Astrocyte (in vitro differentiated cells and primary cell): ENCODE results near the gene VPS13D. TPM values are rescaled to one million over a fixed set of nuclear protein-coding genes. Genes with fewer than 3 reads are reported as not detected.
A peak's percentile ranks its signal among the peaks of the same experiment; 100 is the strongest.

Source experiments
- DNase-seq: peaks from one replicate; pipeline ENCODE4 v3.0.0-alpha.2; 2010; ENCODE audit warnings: low read depth
- FAIRE-seq: peaks from 2 replicates; lab custom pipeline; 2011; peaks lifted over from hg19 to GRCh38; lab: Jason Lieb, UNC
- H2AFZ ChIP-seq: 2 replicates; pipeline ENCODE4 v1.6.0; 2012; ENCODE audit warnings: low read depth, low read length, inconsistent platforms
- H3K27ac ChIP-seq: 2 replicates; pipeline ENCODE4 v1.5.1; 2011; ENCODE audit warnings: low read depth, low read length, inconsistent platforms
- H3K27me3 ChIP-seq: 2 replicates; pipeline ENCODE4 v1.6.0; 2011; ENCODE audit warnings: low read length, inconsistent platforms; ENCODE audit not compliant: insufficient read depth
- H3K36me3 ChIP-seq: 2 replicates; pipeline ENCODE4 v1.5.1; 2011; ENCODE audit warnings: low read length, inconsistent platforms; ENCODE audit not compliant: insufficient read depth
- H3K4me1 ChIP-seq: 2 replicates; pipeline ENCODE4 v1.5.1; 2011; ENCODE audit warnings: low read length, inconsistent platforms; ENCODE audit not compliant: insufficient read depth
- H3K4me2 ChIP-seq: 2 replicates; pipeline ENCODE4 v1.6.0; 2012; ENCODE audit warnings: low read length, inconsistent platforms
- H3K4me3 ChIP-seq: 2 replicates; pipeline ENCODE4 v1.5.1; 2011; ENCODE audit warnings: low read depth, mild to moderate bottlenecking, low read length, inconsistent platforms; ENCODE audit not compliant: insufficient read depth
- H3K79me2 ChIP-seq: 2 replicates; pipeline ENCODE4 v1.6.0; 2012; ENCODE audit warnings: mild to moderate bottlenecking, low read length, inconsistent platforms; ENCODE audit not compliant: insufficient read depth
- H3K9ac ChIP-seq: 2 replicates; pipeline ENCODE4 v1.6.0; 2012; ENCODE audit warnings: mild to moderate bottlenecking, low read length, inconsistent platforms
- H3K9me3 ChIP-seq: 2 replicates; pipeline ENCODE4 v1.5.1; 2012; ENCODE audit warnings: low read depth, mild to moderate bottlenecking, low read length, inconsistent platforms; ENCODE audit not compliant: insufficient read depth
- H4K20me1 ChIP-seq: 2 replicates; pipeline ENCODE4 v1.6.0; 2012; ENCODE audit warnings: low read length, inconsistent platforms; ENCODE audit not compliant: insufficient read depth
- H3K27ac Mint-ChIP-seq: one replicate; pipeline ENCODE4 v1.8.0; 2021; ENCODE audit warnings: mild to moderate bottlenecking, mixed read lengths; ENCODE audit not compliant: unreplicated experiment
- H3K27me3 Mint-ChIP-seq: one replicate; pipeline ENCODE4 v1.8.0; 2021; ENCODE audit warnings: low read depth, mixed read lengths; ENCODE audit not compliant: unreplicated experiment
- H3K36me3 Mint-ChIP-seq: one replicate; pipeline ENCODE4 v1.8.0; 2021; ENCODE audit warnings: low read depth, mixed read lengths; ENCODE audit not compliant: unreplicated experiment
- H3K4me1 Mint-ChIP-seq: one replicate; pipeline ENCODE4 v1.8.0; 2021; ENCODE audit warnings: low read depth, mixed read lengths; ENCODE audit not compliant: unreplicated experiment
- H3K4me3 Mint-ChIP-seq: one replicate; pipeline ENCODE4 v1.8.0; 2021; ENCODE audit warnings: mild to moderate bottlenecking, moderate library complexity, mixed read lengths; ENCODE audit not compliant: unreplicated experiment
- H3K9me3 Mint-ChIP-seq: one replicate; pipeline ENCODE4 v1.8.0; 2021; ENCODE audit warnings: mild to moderate bottlenecking, mixed read lengths; ENCODE audit not compliant: unreplicated experiment
- EZH2 ChIP-seq: IDR thresholded peaks from 2 replicates; pipeline ENCODE4 v1.6.1; 2012; ENCODE audit warnings: mild to moderate bottlenecking, low read length, inconsistent platforms; ENCODE audit not compliant: insufficient read depth
- total RNA-seq: library from RNA; stranded (reverse); gene quantifications from 2 replicates; pipeline ENCODE4 v1.2.1, GENCODE V29; 2021
- TF ChIP-seq, protein P1 (sequence below): IDR thresholded peaks from 2 replicates; pipeline ENCODE4 v1.5.1; 2011; ENCODE audit warnings: low read depth, mild to moderate bottlenecking, inconsistent platforms, low read length, moderate library complexity; ENCODE audit not compliant: insufficient read depth

The VPS13D gene
- total RNA-seq, 1 donor from 2014 or later: 25.9 TPM

DNA sequence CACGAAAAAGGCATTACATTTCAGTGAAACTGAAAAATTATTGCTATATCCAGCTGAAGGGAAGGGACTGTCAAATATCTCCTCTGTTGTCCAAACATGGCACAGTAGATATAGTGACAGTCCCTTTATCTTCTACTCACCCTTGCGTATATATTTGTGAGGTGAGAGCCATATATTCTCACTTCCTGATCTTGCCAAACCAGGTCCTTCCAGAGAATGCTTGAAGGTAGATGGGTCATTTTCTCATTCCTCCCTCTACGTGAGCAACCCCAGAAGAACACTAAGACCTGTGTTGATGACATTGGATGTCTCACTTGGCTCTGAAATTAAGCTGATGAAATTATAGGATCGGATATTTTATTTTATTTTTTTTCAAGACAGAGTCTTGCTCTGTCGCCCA is 237.0 kb downstream of the VPS13D start:
- Mint-ChIP-seq H3K9me3 (no peaks in the 10 kb centered on the region), H3K27ac (no peak overlapping the region), H3K27me3 (no peaks in the 10 kb centered on the region), H3K4me3 (no peak overlapping the region), H3K36me3 (peaks cover 9% of the 10 kb centered on the region), H3K4me1 (peaks cover 13% of the 10 kb centered on the region)
- TF ChIP-seq, protein P1, sequence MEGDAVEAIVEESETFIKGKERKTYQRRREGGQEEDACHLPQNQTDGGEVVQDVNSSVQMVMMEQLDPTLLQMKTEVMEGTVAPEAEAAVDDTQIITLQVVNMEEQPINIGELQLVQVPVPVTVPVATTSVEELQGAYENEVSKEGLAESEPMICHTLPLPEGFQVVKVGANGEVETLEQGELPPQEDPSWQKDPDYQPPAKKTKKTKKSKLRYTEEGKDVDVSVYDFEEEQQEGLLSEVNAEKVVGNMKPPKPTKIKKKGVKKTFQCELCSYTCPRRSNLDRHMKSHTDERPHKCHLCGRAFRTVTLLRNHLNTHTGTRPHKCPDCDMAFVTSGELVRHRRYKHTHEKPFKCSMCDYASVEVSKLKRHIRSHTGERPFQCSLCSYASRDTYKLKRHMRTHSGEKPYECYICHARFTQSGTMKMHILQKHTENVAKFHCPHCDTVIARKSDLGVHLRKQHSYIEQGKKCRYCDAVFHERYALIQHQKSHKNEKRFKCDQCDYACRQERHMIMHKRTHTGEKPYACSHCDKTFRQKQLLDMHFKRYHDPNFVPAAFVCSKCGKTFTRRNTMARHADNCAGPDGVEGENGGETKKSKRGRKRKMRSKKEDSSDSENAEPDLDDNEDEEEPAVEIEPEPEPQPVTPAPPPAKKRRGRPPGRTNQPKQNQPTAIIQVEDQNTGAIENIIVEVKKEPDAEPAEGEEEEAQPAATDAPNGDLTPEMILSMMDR: no peak
- TF ChIP-seq EZH2: no peak
- Histone ChIP-seq H3K79me2 (no peaks in the 10 kb centered on the region), H2AFZ (no peak overlapping the region), H3K4me2 (no peak overlapping the region), H3K36me3 (no peaks in the 10 kb centered on the region), H3K9ac (no peak overlapping the region), H4K20me1 (no peaks in the 10 kb centered on the region), H3K27ac (no peak overlapping the region), H3K27me3 (no peaks in the 10 kb centered on the region), H3K9me3 (no peaks in the 10 kb centered on the region), H3K4me3 (no peak overlapping the region), H3K4me1 (peaks cover 32% of the 10 kb centered on the region)
- FAIRE-seq (no peak), DNase-seq (no peak)

DNA sequence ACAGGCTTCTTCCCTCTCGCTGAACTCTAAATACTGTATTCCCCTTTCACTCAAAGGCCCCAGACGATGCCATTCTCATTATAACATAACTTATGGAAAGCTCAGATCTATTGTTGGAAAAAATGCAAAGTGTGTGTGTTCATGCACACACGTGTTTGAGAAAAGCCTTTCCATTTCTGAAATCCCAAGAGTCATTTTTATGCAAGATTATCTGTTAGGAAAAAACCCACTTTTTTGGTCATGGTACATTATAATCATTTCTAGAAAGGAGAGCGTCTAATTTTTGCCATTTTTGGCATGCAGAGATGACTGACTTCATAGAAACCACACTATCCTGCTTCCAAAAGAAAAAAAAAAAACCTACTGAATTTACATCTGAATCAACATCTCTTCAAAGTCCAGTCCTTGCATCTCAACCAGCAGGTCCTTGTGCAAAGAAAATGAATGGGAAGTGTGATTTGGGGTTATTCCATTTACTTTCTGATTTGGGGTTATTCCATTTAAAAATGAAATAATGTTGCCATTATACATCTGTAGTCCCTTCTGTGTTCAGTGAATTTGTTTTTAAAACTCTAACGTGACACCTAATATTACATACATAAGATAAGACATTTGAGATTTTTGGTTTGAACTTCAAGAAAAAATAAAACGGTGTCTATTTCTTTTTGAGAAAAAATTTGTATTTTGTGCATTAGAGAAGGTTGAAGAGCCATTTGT is 237.9 kb downstream of the VPS13D start:
- Histone ChIP-seq H3K9ac (no peak overlapping the region), H3K36me3 (no peaks in the 10 kb centered on the region), H2AFZ (no peak overlapping the region), H3K4me3 (no peak overlapping the region), H3K79me2 (no peaks in the 10 kb centered on the region), H3K4me2 (no peak overlapping the region), H3K4me1 (peaks cover 25% of the 10 kb centered on the region), H3K27ac (no peak overlapping the region), H3K9me3 (no peaks in the 10 kb centered on the region), H4K20me1 (no peaks in the 10 kb centered on the region), H3K27me3 (no peaks in the 10 kb centered on the region)
- H3K27ac Mint-ChIP-seq: no peak overlapping the region
- no peak for TF ChIP-seq EZH2
- TF ChIP-seq, protein P1: no peak
- FAIRE-seq (no peak), DNase-seq (peak; percentile 83)
- H3K36me3 Mint-ChIP-seq: peaks cover 4% of the 10 kb centered on the region
- peaks cover 7% of the 10 kb centered on the region for H3K4me1 Mint-ChIP-seq
- no peaks in the 10 kb centered on the region for H3K27me3 Mint-ChIP-seq
- H3K9me3 Mint-ChIP-seq: no peaks in the 10 kb centered on the region
- H3K4me3 Mint-ChIP-seq: no peak overlapping the region

DNA sequence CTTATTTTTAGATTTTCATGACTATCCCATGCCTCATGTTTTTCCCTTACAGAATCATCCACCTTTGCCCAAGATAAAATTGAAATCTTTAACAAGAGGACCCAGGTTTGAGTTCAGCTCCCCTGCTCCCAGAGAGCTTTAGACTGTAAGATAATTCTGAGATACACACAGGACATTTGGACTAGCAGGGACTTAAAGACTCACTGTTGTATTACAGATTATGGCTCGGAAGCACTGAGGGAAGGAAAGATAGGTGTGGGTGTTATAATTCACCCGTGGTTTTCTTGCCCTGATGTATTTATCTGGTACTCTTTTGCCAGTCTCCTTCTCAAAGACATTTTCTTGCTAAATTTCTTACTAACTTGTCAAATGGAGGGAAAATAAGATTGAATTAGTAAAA is 238.5 kb downstream of the VPS13D start:
- H3K36me3 Mint-ChIP-seq: peaks cover 4% of the 10 kb centered on the region
- H3K9me3 Mint-ChIP-seq: peaks cover 2% of the 10 kb centered on the region
- Histone ChIP-seq H2AFZ (no peak overlapping the region), H3K4me1 (peaks cover 29% of the 10 kb centered on the region), H3K9ac (no peak overlapping the region), H3K27me3 (no peaks in the 10 kb centered on the region), H3K4me3 (no peak overlapping the region), H3K9me3 (no peaks in the 10 kb centered on the region), H3K27ac (no peak overlapping the region), H3K36me3 (no peaks in the 10 kb centered on the region), H4K20me1 (no peaks in the 10 kb centered on the region), H3K4me2 (no peak overlapping the region), H3K79me2 (no peaks in the 10 kb centered on the region)
- H3K4me3 Mint-ChIP-seq: no peak overlapping the region
- TF ChIP-seq, protein P1: no peak
- TF ChIP-seq EZH2: no peak
- H3K27ac Mint-ChIP-seq: no peak overlapping the region
- H3K27me3 Mint-ChIP-seq: no peaks in the 10 kb centered on the region
- DNase-seq (no peak), FAIRE-seq (no peak)
- H3K4me1 Mint-ChIP-seq: peaks cover 7% of the 10 kb centered on the region
